ENCODE measurements around the gene C1QA. TPM values are rescaled to one million over a fixed set of nuclear protein-coding genes. Genes with fewer than 3 reads are reported as not detected.

Gene C1QA
- total RNA-seq, 2 donors from 2014 or later, result 38.5 to 72.4 TPM

GRCh38 chr1:22626237-22627157 lies 9.9 kb upstream of the C1QA start:
- Histone ChIP-seq H3K27me3 (peaks cover 8% of the 10 kb centered on the region), H3K4me3 (no peak overlapping the region), H3K36me3 (no peaks in the 10 kb centered on the region), H3K27ac (no peak overlapping the region), H3K9me3 (no peaks in the 10 kb centered on the region), H3K9ac (ENCODE audit: low read depth in 2 of 2, low read length in 2 of 2) (no peak overlapping the region), H3K4me1 (no peaks in the 10 kb centered on the region)
- no peak for DNase-seq
- intact Hi-C loops (cut with DNase I), result no loop called here
- TF ChIP-seq, protein P1, sequence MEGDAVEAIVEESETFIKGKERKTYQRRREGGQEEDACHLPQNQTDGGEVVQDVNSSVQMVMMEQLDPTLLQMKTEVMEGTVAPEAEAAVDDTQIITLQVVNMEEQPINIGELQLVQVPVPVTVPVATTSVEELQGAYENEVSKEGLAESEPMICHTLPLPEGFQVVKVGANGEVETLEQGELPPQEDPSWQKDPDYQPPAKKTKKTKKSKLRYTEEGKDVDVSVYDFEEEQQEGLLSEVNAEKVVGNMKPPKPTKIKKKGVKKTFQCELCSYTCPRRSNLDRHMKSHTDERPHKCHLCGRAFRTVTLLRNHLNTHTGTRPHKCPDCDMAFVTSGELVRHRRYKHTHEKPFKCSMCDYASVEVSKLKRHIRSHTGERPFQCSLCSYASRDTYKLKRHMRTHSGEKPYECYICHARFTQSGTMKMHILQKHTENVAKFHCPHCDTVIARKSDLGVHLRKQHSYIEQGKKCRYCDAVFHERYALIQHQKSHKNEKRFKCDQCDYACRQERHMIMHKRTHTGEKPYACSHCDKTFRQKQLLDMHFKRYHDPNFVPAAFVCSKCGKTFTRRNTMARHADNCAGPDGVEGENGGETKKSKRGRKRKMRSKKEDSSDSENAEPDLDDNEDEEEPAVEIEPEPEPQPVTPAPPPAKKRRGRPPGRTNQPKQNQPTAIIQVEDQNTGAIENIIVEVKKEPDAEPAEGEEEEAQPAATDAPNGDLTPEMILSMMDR (IDR thresholded peaks at IDR 0.05), result no peak

GRCh38 chr1:22627331-22627730 lies 9.1 kb upstream of the C1QA start:
- H3K27ac ChIP-seq, result no peak overlapping the region
- intact Hi-C loops (cut with DNase I), result no loop called here
- no peak for DNase-seq
- H3K4me1 ChIP-seq, result no peaks in the 10 kb centered on the region
- H3K9ac ChIP-seq (ENCODE audit: low read depth in 2 of 2, low read length in 2 of 2), result no peak overlapping the region
- H3K36me3 ChIP-seq, result no peaks in the 10 kb centered on the region
- peaks cover 8% of the 10 kb centered on the region for H3K27me3 ChIP-seq
- TF ChIP-seq, protein P1 (IDR thresholded peaks at IDR 0.05), result no peak
- no peaks in the 10 kb centered on the region for H3K9me3 ChIP-seq
- H3K4me3 ChIP-seq, result no peak overlapping the region

DNA sequence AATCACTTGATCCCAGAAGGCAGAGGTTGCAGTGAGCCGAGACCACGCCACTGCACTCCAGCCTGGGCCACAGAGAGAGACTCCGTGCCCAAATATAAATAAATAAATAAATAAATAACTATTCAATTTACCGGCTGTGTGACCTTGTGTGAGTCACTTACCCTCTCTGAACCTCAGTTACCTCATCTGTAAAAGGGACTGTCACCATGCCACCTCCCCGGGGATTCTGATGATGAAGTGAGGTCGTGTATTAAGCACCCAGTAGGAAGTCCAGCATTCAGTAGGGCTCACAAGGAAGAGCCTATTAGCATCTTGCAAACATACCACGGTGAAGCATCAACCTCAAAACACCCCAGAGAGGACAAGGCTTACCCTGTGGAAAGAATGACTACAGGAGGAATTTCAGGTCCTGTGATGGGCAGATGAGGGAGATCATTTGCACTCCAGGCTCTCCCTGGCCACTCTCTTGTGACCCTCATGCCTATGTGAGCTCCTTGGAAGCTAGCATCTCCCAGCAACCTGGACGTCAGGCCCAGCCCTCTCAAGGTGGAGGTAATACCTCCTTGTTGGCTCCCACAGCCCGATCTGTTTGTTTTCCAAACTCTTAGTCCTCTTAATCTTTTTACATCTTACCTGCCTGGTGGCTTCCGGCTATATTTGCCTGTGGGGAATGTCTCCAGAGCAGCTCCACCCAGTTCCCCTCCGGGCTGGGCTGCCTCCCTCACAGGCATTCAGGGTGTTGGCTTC lies 7.6 kb upstream of the C1QA start:
- no peak for DNase-seq
- intact Hi-C loops (cut with DNase I), result no loop called here
- Histone ChIP-seq H3K4me1 (no peaks in the 10 kb centered on the region), H3K4me3 (no peak overlapping the region), H3K9ac (ENCODE audit: low read depth in 2 of 2, low read length in 2 of 2) (no peak overlapping the region), H3K36me3 (no peaks in the 10 kb centered on the region), H3K27me3 (peaks cover 8% of the 10 kb centered on the region), H3K27ac (no peak overlapping the region), H3K9me3 (no peaks in the 10 kb centered on the region)
- TF ChIP-seq, protein P1 (IDR thresholded peaks at IDR 0.05), result no peak

DNA sequence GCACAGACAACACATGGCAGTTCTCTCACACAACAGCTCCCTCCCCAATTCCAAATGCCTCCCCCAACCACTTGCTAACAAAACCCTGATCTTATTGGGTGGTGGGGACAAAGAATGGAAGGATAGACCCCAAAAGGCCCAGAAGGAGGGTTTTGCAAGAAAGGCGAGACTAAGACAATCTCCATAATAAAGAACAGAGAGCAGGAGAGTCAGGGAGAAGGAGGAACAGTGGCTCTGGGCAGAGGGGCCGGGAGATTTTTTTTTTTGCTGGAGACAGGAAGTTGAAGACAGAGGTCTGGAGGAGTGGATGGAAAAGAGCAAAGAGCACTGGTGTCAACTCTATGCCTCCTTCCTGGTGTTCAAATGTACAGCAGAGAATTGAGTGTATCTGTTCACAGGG lies 6.5 kb upstream of the C1QA start:
- TF ChIP-seq, protein P1 (IDR thresholded peaks at IDR 0.05), result no peak
- DNase-seq, result no peak
- Histone ChIP-seq H3K27ac (no peak overlapping the region), H3K36me3 (no peaks in the 10 kb centered on the region), H3K9me3 (no peaks in the 10 kb centered on the region), H3K4me3 (no peak overlapping the region), H3K27me3 (peaks cover 8% of the 10 kb centered on the region), H3K4me1 (no peaks in the 10 kb centered on the region), H3K9ac (ENCODE audit: low read depth in 2 of 2, low read length in 2 of 2) (no peak overlapping the region)
- intact Hi-C loops (cut with DNase I), result no loop called here

GRCh38 chr1:22633697-22634463 lies 2.5 kb upstream of the C1QA start:
- H3K27me3 ChIP-seq, result no peaks in the 10 kb centered on the region
- no peak for DNase-seq
- intact Hi-C loops (cut with DNase I), result no loop called here
- no peaks in the 10 kb centered on the region for H3K4me1 ChIP-seq
- H3K9me3 ChIP-seq, result no peaks in the 10 kb centered on the region
- H3K27ac ChIP-seq, result no peak overlapping the region
- TF ChIP-seq, protein P1 (IDR thresholded peaks at IDR 0.05), result no peak
- H3K36me3 ChIP-seq, result no peaks in the 10 kb centered on the region
- no peak overlapping the region for H3K9ac ChIP-seq (ENCODE audit: low read depth in 2 of 2, low read length in 2 of 2)
- no peak overlapping the region for H3K4me3 ChIP-seq
